ELF-1 (cell line): ENCODE results near the gene CDCP1.
A peak's percentile ranks its signal among the peaks of the same experiment; 100 is the strongest.

ENCODE experiments used
- DNase-seq: peaks from one replicate; pipeline ENCODE4 v3.0.0-alpha.2; 2016; ENCODE audit warnings: low read depth, low spot score

CDCP1 gene

GRCh38 chr3:45110509-45110833, 35.7 kb downstream of the CDCP1 start:
- no peak for DNase-seq

- no peak for DNase-seq
Observed at GRCh38 chr3:45109771-45110508, 36.2 kb downstream of the CDCP1 start.

GRCh38 chr3:45106874-45107273, 39.3 kb downstream of the CDCP1 start:
- DNase-seq: no peak

- DNase-seq: no peak
Observed at GRCh38 chr3:45105855-45106671, 40.1 kb downstream of the CDCP1 start.

- DNase-seq: no peak
Observed at GRCh38 chr3:45104715-45105711, 41.2 kb downstream of the CDCP1 start.

GRCh38 chr3:45103753-45104714, 42.1 kb downstream of the CDCP1 start:
- no peak for DNase-seq

GRCh38 chr3:45103334-45103733, 42.8 kb downstream of the CDCP1 start:
- no peak for DNase-seq

GRCh38 chr3:45100981-45101407, 45.2 kb downstream of the CDCP1 start:
- DNase-seq: no peak

GRCh38 chr3:45098310-45098709, 47.9 kb downstream of the CDCP1 start:
- DNase-seq: no peak

- DNase-seq: no peak
Observed at GRCh38 chr3:45097296-45097883, 48.8 kb downstream of the CDCP1 start.

GRCh38 chr3:45095916-45096526, 50.2 kb downstream of the CDCP1 start:
- DNase-seq: no peak

GRCh38 chr3:45093176-45093575, 53.0 kb downstream of the CDCP1 start:
- DNase-seq: no peak

- peak; percentile 52 for DNase-seq
Observed at GRCh38 chr3:45092132-45093031, 53.8 kb downstream of the CDCP1 start.

GRCh38 chr3:45090855-45091254, 55.3 kb downstream of the CDCP1 start:
- DNase-seq: no peak

- DNase-seq: peak; percentile 28
Observed at GRCh38 chr3:45088543-45089358, 57.4 kb downstream of the CDCP1 start.

GRCh38 chr3:45087155-45087554, 59.0 kb downstream of the CDCP1 start:
- no peak for DNase-seq

GRCh38 chr3:45084820-45085816, 61.1 kb downstream of the CDCP1 start:
- DNase-seq: no peak
